ACC112 (cell line): Measurements from ENCODE around the gene SGPP1.
"Not testable (repeated sequence)": the region's sequence is repeated elsewhere in the genome, so short reads cannot be mapped to it uniquely, and the experiment has no call there.

Source experiments
- H2AFZ ChIP-seq: fragments of 200-600 bp; sonication (generic); one replicate; pipeline ENCODE4 v1.6.0; 2017; ENCODE audit warnings: antibody characterized with exemption, low read length; ENCODE audit not compliant: unreplicated experiment
- H3K27ac ChIP-seq: fragments of 200-600 bp; sonication (generic); 2 replicates; pipeline ENCODE4 v1.5.1; 2014; ENCODE audit warnings: low read depth, mild to moderate bottlenecking, antibody characterized with exemption, low read length, moderate library complexity
- H3K27me3 ChIP-seq: fragments of 200-600 bp; sonication (generic); 2 replicates; pipeline ENCODE4 v1.6.1; 2014; ENCODE audit warnings: mild to moderate bottlenecking, antibody characterized with exemption, low read length, moderate library complexity, mixed read lengths; ENCODE audit not compliant: insufficient read depth
- H3K36me3 ChIP-seq: fragments of 200-600 bp; sonication (generic); 2 replicates; pipeline ENCODE4 v1.6.1; 2016; ENCODE audit warnings: mild to moderate bottlenecking, antibody characterized with exemption, low read length, moderate library complexity, mixed read lengths; ENCODE audit not compliant: insufficient read depth
- H3K4me1 ChIP-seq: fragments of 200-600 bp; sonication (generic); one replicate; pipeline ENCODE4 v1.6.1; 2016; ENCODE audit warnings: low read length, mixed read lengths; ENCODE audit not compliant: insufficient read depth, unreplicated experiment, control insufficient read depth
- H3K4me3 ChIP-seq: fragments of 200-600 bp; sonication (generic); 2 replicates; pipeline ENCODE4 v1.5.1; 2014; ENCODE audit warnings: mild to moderate bottlenecking, low read depth, low read length
- H3K79me2 ChIP-seq: fragments of 200-600 bp; sonication (generic); one replicate; pipeline ENCODE4 v1.6.0; 2016; ENCODE audit warnings: low read length; ENCODE audit not compliant: control insufficient read depth, unreplicated experiment, insufficient read depth

The SGPP1 gene

DNA sequence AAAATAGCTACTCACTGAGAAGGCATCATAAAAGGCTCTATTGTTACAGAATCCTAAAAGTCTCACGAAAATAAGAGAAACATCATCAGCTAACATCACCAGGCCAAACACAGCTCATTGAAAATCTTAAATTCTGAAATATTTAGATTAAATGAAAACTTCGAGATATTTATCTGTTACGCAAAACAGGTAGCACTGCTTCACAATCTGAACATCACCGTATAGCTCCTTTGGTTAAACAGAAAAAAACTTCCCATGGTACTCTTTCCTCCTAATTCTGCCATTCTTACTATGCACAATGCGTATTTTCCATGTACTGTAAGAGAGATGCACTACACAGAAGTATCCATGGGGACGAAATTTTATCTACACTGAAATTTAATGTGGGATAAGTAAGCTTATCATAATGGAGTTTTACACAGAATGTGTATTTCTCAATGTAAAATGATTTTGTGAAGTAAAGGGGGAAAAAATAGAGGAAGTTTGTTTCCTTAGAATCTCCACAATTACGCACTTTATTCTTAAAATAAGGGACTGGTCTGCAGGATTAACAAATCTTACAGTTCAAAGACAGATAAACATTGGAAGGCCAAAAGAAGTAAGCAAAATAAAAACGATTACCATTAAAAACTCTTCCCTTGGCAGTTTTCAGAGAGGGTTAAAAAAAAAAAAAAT lies 1.9 kb downstream of the SGPP1 start:
- H3K27me3 ChIP-seq = no peaks in the 10 kb centered on the region
- peak overlapping the region; percentile 94 for H3K4me3 ChIP-seq
- peaks cover 42% of the 10 kb centered on the region for H3K79me2 ChIP-seq
- no peak overlapping the region for H2AFZ ChIP-seq
- H3K36me3 ChIP-seq = no peaks in the 10 kb centered on the region
- peaks cover 14% of the 10 kb centered on the region for H3K4me1 ChIP-seq
- no peak overlapping the region for H3K27ac ChIP-seq

- Histone ChIP-seq H3K4me1 (peaks cover 14% of the 10 kb centered on the region), H3K27ac (no peak overlapping the region), H3K79me2 (peaks cover 19% of the 10 kb centered on the region), H3K4me3 (no peak overlapping the region), H3K36me3 (peaks cover 15% of the 10 kb centered on the region; the same call in 1 of the 2 replicates), H3K27me3 (no peaks in the 10 kb centered on the region), H2AFZ (no peak overlapping the region)
Observed at GRCh38 chr14:63717702-63718101, 10.2 kb downstream of the SGPP1 start.

- H3K27ac ChIP-seq = no peak overlapping the region
- H3K4me3 ChIP-seq = no peak overlapping the region
- no peaks in the 10 kb centered on the region for H3K27me3 ChIP-seq
- H3K79me2 ChIP-seq = peaks cover 16% of the 10 kb centered on the region
- H3K4me1 ChIP-seq = peaks cover 14% of the 10 kb centered on the region
- no peak overlapping the region for H2AFZ ChIP-seq
- H3K36me3 ChIP-seq = peaks cover 15% of the 10 kb centered on the region; the same call in 1 of the 2 replicates
Observed at GRCh38 chr14:63715360-63715759, 12.5 kb downstream of the SGPP1 start.

- Histone ChIP-seq H3K27ac (peak overlapping the region; percentile 46), H3K4me1 (peaks cover 14% of the 10 kb centered on the region), H3K4me3 (no peak overlapping the region), H3K79me2 (peaks cover 19% of the 10 kb centered on the region), H3K36me3 (peaks cover 15% of the 10 kb centered on the region; the same call in 1 of the 2 replicates), H3K27me3 (no peaks in the 10 kb centered on the region), H2AFZ (no peak overlapping the region)
Observed at GRCh38 chr14:63713764-63714163, 14.1 kb downstream of the SGPP1 start.

DNA sequence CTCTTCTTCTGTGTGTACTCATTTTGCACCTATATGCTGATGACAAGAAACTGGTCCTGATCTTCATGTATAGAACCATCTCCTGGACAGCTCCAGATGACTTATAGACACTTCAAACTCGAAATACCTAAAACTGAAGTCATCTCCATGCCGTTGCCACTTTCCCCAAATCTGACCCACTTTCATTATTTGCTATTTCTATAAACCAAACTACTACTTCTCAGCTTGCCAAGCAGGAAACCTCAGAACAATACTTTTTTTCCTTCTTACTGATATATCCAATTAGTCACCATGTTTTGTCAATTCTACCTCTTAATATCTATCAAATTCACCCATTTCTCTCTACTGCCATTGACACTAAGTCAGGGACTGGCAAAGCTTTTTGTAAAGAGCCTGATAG lies 14.8 kb downstream of the SGPP1 start:
- Histone ChIP-seq H2AFZ (no peak overlapping the region), H3K4me3 (no peak overlapping the region), H3K4me1 (peaks cover 14% of the 10 kb centered on the region), H3K79me2 (peaks cover 16% of the 10 kb centered on the region), H3K27ac (peak overlapping the region; percentile 46), H3K27me3 (no peaks in the 10 kb centered on the region), H3K36me3 (peaks cover 10% of the 10 kb centered on the region; the same call in 1 of the 2 replicates)

- Histone ChIP-seq H3K27me3 (no peaks in the 10 kb centered on the region), H3K4me3 (no peak overlapping the region), H3K4me1 (peaks cover 14% of the 10 kb centered on the region), H3K79me2 (peaks cover 13% of the 10 kb centered on the region), H3K36me3 (peaks cover 10% of the 10 kb centered on the region; the same call in 1 of the 2 replicates), H2AFZ (no peak overlapping the region), H3K27ac (no peak overlapping the region)
Observed at GRCh38 chr14:63712123-63712522, 15.7 kb downstream of the SGPP1 start.

GRCh38 chr14:63710497-63710896 lies 17.4 kb downstream of the SGPP1 start:
- Histone ChIP-seq H3K79me2 (peaks cover 19% of the 10 kb centered on the region), H3K36me3 (peaks cover 2% of the 10 kb centered on the region; the same call in 1 of the 2 replicates), H3K27me3 (no peaks in the 10 kb centered on the region), H2AFZ (no peak overlapping the region), H3K27ac (no peak overlapping the region), H3K4me3 (no peak overlapping the region), H3K4me1 (peaks cover 14% of the 10 kb centered on the region)

DNA sequence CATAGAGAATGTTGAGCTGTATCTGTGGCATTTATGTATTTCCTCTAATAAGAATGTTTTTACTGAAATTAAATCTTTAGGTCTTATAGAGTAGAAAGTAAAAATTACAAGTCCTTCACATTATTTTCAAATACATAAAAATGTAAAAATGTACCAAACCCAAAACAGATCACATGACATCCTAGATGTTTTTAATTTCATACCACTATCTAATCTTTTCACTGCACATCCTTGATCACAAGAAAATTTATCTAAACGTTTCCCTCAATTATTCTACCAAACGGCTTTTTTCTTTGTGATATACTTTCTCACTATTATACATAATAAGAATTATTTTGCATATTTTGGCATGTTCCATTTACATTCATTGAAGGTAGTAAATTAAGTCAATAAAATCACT lies 18.3 kb downstream of the SGPP1 start:
- H3K4me1 ChIP-seq = peaks cover 14% of the 10 kb centered on the region
- no peak overlapping the region for H3K4me3 ChIP-seq
- no peak overlapping the region for H3K27ac ChIP-seq

GRCh38 chr14:63707216-63707615 lies 20.6 kb downstream of the SGPP1 start:
- Histone ChIP-seq H3K79me2 (peaks cover 22% of the 10 kb centered on the region), H3K4me1 (no peaks in the 10 kb centered on the region), H3K36me3 (0 out of 2 replicates have a peak, but pooled peaks cover 2% of the 10 kb centered on the region), H3K27me3 (no peaks in the 10 kb centered on the region), H2AFZ (no peak overlapping the region), H3K27ac (no peak overlapping the region), H3K4me3 (no peak overlapping the region)

More for the DNA sequence above, 18.3 kb downstream of the SGPP1 start:
- Histone ChIP-seq H3K79me2 (peaks cover 22% of the 10 kb centered on the region), H2AFZ (no peak overlapping the region), H3K36me3 (no peaks in the 10 kb centered on the region), H3K27me3 (no peaks in the 10 kb centered on the region)

- Histone ChIP-seq H3K79me2 (peaks cover 29% of the 10 kb centered on the region), H3K27me3 (no peaks in the 10 kb centered on the region), H3K4me1 (no peaks in the 10 kb centered on the region), H3K4me3 (no peak overlapping the region), H3K36me3 (0 out of 2 replicates have a peak, but pooled peaks cover 2% of the 10 kb centered on the region), H3K27ac (no peak overlapping the region), H2AFZ (no peak overlapping the region)
Observed at GRCh38 chr14:63705561-63706070, 22.2 kb downstream of the SGPP1 start.

DNA sequence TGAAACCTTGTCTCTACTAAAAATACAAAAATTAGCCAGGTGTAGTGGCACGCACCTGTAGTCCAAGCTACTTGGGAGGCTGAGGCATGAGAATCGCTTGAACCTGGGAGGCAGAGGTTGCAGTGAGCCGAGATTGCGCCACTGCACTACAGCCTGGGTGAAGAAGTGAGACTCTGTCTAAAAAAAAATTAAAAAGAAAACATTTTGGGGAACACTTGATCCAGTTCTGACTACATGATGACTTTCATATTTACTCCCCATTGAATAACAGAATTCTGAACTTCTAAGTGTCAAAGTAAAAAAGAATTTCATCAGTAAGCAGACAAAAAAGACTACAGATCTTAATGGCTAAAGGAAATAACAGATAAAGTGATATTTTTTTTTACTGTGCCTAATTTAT lies 25.3 kb downstream of the SGPP1 start:
- H3K27ac ChIP-seq, H3K27me3 ChIP-seq, H2AFZ ChIP-seq, H3K4me3 ChIP-seq, H3K4me1 ChIP-seq, H3K36me3 ChIP-seq: not testable (repeated sequence)
- peaks cover 29% of the 10 kb centered on the region for H3K79me2 ChIP-seq
